ENCODE results near the gene TIGD3.
"Not testable (repeated sequence)": the region's sequence is repeated elsewhere in the genome, so short reads cannot be mapped to it uniquely, and the experiment has no call there.

Gene TIGD3

DNA sequence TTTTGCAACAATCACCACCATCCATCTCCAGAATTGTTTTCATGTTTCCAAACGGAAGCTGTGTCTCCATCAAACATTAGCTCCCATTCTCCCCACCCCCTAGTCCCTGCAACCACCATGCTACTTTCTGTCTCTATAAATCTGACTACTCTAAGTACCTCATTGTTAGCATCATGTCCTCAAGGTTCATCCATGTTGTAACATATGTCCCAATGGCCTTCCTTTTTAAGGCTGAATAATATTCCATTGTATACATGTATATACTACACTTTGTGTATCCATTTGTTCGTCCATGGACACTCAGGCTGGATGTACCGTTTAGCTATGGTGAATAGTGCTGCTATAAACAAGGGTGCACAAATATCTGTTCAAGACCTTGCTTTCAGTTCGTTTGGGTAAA lies 29.1 kb upstream of the TIGD3 start:
- DNase-seq, result no peak

DNA sequence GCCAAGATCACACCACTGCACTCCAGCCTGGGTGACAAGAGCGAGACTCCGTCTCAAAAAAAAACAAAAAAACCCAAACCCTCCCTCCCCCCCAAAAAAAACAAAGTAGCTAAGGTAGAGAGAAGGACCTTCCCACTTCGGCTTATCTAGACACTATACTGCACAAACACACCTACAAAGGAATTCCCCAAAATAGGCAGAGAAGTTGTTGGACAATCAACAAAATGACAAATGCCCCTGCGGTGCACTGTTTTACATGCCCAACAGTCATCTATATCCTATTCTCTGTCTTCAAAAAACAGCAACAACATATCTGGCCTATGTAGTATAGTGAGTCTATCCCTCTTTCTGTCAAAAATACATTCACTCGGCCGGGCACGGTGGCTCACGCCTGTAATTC lies 27.5 kb upstream of the TIGD3 start:
- no peak for DNase-seq

DNA sequence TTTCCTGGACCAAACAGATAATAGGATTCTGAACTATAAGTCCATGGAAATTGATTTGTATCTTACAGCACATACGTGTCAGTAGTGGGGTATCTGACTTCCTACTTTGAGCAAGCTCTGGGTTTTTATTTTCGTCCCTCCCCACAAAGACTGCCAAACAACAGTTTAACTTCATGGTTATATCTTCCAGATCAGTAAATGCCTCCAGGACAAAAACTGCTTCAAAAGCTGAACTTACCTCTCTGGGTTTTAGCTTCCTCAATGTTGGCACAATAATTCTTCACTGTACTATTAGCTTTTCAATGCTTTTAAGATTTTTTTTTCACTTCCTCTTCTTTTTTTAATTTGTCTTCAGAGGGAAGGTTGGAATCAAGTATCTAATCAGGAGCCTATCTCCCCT lies 25.1 kb upstream of the TIGD3 start:
- DNase-seq, result no peak

DNA sequence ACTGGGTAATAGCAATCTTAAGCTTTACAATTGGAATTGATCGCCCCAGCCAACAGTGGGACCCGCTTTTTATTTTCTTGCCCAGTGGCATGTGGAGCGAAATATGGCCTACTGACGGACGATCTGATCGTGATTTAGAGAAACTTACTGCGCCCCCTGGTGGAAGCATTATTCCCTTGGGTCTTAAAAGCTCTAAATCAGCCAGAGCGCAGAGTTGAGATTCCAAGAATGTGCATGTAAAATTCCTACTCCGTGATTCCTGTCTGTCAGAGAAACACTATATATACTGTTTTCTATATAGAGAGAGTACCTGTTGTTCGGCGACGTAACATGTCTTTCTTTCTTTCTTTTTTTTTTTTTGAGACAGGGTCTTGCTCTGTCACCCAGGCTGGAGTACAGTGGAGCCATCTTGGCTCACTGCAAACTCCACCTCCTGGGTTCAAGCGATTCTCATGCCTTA lies 24.6 kb upstream of the TIGD3 start:
- DNase-seq, result peak; percentile 84

DNA sequence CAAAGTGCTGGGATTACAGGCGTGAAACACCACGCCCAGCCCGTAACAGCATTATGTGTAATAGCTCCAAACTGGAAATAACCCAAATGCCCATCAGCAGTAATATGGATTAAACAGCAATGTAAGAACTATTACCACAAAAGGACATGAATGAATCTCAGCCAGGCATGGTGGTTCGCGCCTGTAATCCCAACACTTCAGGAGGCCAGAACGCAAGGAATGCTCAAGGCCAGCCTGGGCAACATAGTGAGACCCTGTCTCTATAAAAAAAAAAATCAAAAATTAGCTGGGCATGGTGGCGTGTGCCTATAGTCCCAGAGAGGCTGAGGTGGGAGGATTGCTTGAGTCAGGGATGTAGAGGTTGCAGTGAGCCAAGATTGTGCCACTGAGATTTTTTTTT lies 24.0 kb upstream of the TIGD3 start:
- DNase-seq, result no peak

DNA sequence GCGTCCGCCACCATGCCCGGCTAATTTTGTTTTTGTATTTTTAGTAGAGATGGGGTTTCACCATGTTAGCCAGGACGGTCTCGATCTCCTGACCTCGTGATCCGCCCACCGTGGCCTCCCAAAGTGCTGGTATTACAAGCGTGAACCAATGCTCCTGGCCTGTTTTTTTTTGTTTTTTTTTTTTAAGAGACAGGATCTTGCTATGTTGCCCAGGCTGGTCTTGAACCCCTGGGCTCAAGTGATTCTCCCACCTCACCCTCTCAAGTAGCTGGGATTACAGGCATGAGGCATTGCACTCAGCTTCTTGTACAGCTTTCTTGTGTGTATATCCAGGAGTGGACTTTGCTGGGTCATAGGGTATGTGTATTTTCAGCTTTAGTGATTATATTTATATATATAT lies 22.0 kb upstream of the TIGD3 start:
- DNase-seq, result not testable (repeated sequence)

DNA sequence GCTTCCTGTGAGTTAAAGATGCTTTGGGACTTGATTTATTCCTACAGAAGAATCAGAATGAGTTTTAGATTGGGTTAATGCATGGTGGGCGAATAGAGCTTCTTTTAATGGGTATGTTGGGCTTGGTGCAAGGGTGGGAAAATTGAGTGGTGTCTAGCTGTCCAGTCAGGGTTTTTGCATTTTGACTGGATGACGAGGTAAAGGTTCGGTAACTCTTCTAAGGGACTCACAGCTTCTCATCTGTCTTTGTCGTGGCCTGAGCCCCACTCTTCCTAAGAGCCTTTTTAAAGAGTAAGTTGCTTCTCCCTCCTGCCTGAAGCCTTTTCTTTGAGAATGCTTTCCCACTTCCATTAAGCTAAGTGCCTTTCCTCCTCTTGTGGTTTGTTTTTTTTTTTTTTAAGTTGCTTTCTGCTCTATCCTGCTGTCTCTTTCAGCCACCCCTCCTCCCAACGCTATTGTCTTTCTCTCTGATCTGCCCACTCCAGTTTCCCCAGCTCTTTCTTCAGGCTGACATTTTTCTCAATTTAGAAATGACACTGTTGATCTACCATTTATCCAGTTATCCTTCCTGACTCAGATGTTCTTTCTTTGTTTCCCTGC lies 19.8 kb upstream of the TIGD3 start:
- DNase-seq, result no peak

DNA sequence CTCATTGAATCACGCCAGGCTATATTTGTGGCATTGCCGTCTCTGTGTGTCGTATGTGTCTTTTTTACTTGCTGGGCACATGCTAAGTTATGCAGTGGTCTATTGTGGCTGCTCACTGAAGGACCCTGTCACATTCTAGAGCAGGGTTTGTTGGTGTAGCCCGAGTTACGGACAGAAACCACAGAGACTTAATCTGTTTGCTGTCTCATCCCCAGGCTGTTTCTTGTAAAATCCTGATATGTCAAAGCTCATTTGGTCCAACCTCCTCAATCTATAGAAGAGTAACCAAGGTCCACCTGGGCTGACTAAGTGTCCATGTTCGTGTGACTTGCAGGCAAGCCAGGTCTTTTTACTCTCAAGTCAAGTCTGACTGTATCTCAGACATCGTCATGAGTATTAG lies 15.9 kb upstream of the TIGD3 start:
- DNase-seq, result no peak

DNA sequence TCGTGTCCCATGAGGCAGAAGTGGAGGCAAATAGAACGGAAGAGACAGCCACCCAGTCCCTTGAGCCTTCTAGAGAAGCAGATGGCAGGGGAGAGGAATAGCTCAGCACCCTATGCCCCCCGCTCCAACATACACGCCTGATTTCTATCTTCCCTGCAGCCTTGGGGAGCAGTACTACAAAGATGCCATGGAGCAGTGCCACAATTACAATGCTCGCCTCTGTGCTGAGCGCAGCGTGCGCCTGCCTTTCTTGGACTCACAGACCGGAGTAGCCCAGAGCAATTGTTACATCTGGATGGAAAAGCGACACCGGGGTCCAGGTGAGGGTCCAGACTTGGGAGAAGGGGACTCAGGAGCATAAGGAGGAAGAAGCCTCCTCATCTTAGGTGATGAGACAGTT lies 14.3 kb upstream of the TIGD3 start:
- DNase-seq, result no peak

DNA sequence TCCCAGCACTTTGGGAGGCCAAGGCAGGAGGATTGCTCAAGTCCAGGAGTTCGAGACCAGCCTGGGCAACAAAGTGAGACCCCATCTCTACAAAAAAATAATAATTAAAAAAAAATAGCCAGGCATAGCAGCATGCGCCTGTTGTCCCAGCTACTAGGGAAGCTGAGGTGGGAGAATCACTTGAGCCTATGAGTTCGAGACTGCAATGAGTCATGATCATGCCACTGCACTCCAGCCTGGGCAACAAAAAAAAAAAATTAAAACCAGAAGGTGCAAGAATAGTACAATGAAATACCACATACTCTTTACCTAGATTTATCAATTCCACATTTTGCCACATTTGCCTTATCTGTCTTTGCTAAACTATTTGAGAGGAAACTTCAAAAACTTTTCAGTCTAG lies 12.7 kb upstream of the TIGD3 start:
- no peak for DNase-seq

DNA sequence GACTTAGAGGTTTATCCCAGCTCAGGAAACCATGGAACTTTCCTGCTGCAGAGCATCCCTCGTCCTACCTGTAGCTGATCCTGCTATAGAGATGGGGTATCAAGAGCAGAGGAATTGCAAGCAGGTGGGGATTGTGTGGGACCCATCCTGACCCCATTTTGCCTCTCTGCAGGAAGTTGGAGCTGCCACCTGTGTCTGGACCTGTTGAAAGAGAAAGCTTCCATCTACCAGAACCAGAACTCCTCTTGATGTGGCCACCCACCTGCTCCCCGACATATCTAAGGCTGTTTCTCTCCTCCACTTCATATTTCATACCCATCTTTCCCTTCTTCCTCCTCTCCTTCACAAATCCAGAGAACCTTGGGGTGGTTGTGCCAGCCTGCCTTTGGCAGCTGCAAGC lies 3.0 kb upstream of the TIGD3 start:
- no peak for DNase-seq

DNA sequence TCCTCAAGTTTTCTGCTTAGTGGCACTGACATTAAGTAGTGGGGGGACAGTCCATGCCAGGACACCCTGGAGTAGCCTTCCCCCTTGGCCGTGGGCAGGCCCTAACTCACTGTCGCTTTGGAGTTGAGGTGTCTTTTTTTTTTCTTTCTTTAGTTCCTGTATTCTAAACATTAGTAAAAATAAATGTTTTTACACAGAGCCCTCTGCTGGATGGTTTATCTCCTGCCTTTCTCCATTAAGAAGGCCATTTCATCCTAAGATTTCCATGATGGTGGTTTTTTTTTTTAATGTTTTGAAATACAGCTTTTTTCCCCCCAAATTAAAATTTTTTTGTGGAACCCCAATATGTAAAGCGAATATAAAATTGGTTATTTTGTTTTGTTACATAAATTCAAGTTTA lies 1.8 kb upstream of the TIGD3 start:
- DNase-seq, result peak; percentile 19

DNA sequence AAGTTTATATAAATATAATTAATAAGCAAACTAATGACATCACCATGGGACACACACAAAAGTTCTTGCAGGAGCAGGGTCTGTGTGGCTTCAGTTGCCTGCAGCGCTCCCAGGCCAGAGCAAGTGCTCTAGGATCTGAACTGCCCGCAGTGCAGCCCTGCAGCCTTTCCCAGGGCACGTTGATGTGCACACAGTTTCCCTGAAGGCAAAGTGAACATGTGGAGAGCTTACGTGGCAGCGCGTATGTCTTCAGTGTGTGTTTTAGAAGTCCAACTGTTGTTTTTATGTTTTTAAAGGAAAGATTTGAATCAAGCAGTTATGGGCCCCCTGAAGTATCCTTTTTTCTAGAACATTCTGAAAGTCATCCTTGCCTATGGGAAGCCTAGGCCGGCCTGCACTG lies 1.2 kb upstream of the TIGD3 start:
- no peak for DNase-seq

DNA sequence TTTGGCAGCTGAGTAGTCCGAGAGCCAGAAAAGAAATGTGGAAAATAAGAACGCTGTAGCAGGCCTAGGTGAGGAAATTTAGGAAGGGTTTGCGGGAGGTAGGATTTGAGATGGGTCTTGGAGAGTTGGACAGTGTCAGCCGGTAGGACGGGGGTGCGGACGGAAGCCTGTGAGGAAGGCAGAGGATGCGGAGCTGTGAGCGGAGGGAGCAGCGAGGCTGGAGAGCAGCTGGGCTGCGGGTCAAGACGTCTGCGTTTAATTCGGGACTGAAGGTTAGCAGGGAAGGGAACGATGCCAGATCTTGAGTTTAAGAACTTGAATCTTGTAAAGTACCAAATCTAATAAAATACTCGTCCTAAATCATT lies 669 bp upstream of the TIGD3 start:
- no peak for DNase-seq

DNA sequence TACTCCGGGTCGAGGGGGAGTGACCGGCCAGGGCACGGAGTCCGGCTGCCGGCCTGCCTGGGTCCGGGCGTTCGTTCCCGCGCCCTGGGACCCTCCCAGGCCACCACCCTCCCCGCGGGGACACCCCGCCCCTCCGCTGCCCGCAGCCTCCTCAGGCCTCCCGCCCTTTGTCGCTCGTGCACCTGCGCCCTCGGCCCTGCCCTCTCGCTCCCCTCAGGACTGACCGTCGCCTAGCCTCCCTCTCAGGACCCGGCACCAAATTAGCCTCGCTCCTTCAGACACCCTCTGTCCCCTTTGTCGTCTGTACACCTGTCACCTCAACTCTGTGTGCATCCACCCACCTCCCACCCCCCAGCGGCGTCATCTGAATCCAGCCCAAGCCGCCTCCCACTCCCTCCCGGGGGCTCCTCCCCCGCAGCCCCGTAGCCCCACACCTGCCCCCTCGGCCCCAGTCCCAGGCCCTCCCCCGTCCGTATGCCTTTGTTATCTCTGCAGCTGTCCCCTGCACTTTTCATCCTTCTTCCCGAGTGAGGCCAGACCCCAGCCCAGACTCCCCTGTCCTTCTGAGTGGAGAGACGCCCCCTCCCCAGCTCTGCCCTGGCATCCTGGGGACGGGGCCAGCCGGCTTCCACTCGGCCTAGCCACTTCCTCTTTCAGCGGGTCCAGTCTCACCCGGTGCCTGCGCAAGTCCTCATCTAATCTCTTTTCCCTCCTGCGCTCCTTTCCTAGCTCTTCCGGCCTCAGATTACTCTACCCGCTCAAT lies 643 bp downstream of the TIGD3 start:
- DNase-seq, result no peak

DNA sequence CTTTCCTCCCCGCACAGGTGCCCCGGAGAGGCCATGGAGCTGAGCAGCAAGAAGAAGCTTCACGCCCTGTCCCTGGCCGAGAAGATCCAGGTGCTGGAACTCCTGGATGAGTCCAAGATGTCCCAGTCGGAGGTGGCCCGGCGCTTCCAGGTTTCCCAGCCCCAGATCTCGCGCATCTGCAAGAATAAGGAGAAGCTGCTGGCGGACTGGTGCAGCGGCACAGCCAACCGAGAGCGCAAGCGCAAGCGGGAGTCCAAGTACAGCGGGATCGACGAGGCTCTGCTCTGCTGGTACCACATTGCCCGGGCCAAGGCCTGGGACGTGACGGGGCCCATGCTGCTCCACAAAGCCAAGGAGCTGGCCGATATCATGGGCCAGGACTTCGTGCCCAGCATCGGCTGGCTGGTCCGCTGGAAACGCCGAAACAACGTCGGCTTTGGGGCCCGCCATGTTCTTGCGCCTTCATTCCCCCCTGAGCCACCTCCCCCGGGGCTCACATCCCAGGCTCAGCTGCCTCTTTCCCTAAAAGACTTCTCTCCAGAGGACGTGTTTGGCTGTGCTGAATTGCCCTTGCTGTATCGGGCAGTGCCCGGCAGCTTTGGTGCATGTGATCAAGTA lies 1.3 kb downstream of the TIGD3 start:
- DNase-seq, result peak; percentile 34

DNA sequence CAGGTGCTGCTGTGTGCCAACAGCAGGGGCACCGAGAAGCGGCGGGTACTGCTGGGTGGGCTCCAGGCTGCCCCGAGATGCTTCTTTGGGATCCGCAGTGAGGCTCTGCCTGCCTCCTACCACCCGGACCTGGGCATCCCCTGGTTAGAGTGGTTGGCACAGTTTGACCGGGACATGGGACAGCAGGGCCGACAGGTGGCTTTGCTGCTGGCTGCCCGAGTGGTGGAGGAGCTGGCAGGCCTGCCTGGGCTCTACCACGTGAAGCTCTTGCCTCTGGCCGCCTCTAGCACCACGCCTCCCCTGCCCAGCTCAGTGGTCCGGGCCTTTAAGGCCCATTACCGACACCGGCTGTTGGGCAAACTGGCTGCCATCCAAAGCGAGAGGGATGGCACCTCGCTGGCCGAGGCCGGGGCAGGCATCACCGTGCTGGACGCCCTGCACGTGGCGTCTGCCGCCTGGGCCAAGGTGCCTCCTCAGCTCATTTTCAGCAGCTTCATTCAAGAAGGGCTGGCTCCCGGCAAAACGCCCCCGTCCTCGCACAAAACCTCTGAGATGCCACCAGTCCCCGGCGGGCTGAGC lies 1.9 kb downstream of the TIGD3 start:
- no peak for DNase-seq

DNA sequence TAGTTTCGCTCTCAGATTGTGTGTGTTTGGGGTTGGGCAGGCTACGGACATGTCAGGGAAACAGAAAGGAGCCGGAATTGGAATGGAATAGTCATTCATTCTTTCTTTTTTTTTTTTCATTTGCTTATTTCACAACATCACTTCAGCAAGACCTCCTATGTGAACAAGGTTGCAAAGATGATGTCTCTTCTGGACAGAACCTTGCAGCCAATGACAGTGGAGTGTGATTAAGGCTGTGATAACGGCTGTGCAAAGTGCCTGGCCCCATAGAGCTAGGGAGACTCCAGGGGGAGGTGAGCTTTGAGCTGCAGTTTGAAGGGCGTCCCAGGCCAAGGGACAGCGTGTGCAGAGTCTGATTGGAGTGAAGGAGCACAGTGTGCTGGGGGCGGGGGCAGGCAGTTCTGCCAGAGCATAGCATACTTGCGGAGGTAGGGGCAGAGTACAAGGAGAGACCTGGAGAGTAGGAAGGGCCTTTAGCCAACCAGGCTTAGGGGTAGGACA lies 3.4 kb downstream of the TIGD3 start:
- DNase-seq, result no peak

DNA sequence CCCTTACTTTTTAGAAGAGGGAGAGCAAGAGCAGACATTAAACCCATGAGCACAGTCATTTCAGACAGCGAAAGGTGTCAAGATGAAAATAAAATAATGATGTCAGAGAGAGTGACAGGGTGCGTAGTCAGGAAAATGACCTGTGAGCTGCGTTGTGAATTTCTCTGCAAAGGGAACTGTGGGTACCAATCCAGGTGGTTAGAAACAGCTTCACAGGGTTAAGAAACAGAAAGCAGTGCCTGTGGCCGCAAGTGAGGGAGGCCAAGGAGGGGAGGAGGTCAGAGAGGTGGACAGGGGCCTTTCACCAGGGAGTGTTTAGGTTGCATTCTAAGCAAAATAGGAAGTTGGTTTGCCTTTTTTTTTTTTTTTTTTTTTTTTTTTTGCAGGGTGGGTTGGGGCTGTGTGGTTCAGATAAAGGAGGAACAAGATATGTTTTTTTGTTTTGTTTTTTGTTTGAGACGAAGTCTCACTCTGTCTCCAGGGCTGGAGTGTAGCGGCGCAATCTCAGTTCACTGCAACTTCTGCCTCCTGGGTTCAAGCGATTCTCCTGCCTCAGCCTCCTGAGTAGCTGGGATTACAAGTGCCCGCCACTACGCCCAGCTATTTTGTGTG lies 7.9 kb downstream of the TIGD3 start:
- DNase-seq, result no peak

DNA sequence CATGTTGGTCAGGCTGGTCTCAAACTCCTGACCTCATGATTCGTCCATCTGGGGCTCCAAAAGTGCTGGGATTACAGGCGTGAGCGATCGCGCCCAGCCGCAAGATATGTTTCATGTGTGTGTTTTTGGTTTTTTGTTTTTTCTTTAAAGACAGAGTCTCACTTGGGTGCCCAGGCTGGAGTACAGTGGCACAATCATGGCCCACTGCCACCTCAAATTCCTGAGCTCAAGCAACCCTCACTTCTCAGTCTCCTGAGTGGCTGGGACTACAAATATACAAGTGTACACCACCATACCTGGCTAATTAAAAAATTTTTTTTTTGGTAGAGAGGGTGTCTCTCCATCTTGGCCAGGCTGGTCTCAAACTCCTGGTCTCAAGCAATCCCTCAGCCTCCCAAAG lies 8.4 kb downstream of the TIGD3 start:
- DNase-seq, result no peak

DNA sequence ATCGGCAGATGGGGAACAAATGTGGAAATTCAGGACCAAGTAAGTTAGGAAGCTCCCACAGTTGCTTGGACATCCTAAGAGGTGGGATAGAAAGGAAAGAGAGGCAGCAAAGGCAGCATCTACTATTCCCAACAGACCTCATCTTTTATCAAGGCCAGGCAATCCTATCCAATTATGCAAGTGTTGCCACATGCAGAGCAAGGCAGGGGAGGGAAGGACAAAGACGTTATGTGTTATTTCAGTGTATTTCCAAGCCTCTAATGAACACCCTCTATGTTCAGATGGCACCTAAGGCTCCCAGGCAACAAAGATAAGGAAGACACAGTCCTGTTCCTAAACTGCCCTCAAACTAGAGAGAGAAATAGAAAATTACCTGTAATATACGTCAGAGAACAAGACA lies 9.2 kb downstream of the TIGD3 start:
- no peak for DNase-seq

DNA sequence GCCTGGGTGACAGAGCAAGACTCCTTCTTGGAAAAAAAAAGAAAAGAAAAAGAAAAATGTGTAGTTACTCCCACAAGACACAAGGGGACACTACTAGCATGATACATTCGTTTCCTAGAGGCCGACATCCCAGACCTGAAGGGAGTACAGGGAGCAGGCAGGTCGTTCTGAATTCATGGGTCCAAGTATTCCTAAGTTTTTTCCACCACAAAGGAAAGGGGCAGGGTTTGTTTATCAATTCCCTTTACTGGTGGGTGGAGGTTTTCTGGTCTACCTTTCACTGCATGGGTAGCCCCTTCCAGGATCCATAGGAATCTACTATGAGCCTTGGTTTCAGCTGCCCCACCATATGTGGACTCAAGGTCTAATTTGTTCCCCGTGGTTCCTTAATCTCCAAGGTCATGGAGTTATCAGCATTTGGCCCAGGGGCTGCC lies 11.8 kb downstream of the TIGD3 start:
- DNase-seq, result peak; percentile 83

DNA sequence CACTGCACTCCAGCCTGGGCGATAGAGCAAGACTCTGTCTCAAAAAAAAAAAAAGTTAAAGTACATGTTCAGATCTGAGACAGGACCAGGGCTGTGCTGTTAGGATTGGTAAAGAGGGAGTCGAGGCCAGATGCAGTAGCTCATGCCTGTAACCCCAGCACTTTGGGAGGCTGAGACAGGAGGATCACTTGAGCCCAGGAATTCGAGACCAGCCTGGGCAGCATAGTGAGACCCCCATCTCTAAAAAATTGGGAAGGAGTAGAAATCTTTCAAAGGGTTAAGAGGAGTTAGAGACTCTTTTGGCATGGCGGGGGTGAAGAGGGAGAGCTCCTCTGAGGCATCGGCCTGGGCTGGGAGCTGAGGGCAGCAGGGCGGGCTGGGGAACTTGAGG lies 16.1 kb downstream of the TIGD3 start:
- DNase-seq, result no peak
